GM12872 (cell line): Measurements from ENCODE around the gene LDLR.

Experiments used
- CTCF ChIP-seq: IDR thresholded peaks from 3 replicates; pipeline ENCODE4 v1.5.1; 2011; ENCODE audit warnings: low read depth, mild to moderate bottlenecking, low read length, moderate library complexity; ENCODE audit not compliant: insufficient read depth

Gene LDLR

GRCh38 chr19:11050323-11051114 lies 38.7 kb upstream of the LDLR start:
- no peak for TF ChIP-seq CTCF

GRCh38 chr19:11053817-11054195 lies 35.5 kb upstream of the LDLR start:
- TF ChIP-seq CTCF, result no peak

DNA sequence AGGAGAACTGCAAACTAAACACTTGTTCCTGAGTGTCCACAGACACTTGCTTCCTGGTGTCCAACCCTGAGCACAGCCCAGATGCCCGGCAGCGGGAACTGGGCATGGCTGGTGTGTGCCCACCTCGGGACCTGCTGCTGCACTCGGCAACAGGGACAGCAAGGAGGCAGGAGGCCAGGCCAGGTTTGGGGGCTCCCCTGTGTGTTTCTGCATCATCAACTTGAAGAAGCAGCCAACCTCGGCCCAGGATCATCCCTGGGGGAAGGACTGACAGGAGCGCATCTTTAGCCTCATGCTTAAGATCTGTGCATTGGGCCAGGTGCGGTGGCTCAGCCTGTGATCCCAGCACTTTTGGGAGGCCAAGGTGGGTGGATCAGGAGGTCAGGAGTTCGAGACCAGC lies 35.1 kb upstream of the LDLR start:
- no peak for TF ChIP-seq CTCF

DNA sequence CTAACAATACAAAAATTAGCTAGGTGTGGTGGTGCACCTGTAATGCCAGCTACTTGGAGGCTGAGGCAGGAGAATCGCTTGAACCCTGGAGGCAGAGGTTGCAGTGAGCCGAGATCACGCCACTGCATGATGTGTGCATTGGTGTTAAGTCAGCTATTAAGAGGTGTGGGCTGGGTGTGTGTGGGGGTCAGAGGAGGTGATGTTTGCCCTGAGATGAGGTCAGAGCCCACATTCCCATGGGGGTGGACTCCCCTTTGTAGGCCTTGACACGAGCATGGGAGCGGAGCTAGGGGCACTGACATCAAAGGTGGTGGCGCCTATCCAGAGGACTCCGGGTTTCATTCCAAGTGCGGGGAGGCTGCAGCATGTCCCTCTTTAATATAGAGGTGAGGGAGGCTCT lies 34.6 kb upstream of the LDLR start:
- TF ChIP-seq CTCF, result no peak

DNA sequence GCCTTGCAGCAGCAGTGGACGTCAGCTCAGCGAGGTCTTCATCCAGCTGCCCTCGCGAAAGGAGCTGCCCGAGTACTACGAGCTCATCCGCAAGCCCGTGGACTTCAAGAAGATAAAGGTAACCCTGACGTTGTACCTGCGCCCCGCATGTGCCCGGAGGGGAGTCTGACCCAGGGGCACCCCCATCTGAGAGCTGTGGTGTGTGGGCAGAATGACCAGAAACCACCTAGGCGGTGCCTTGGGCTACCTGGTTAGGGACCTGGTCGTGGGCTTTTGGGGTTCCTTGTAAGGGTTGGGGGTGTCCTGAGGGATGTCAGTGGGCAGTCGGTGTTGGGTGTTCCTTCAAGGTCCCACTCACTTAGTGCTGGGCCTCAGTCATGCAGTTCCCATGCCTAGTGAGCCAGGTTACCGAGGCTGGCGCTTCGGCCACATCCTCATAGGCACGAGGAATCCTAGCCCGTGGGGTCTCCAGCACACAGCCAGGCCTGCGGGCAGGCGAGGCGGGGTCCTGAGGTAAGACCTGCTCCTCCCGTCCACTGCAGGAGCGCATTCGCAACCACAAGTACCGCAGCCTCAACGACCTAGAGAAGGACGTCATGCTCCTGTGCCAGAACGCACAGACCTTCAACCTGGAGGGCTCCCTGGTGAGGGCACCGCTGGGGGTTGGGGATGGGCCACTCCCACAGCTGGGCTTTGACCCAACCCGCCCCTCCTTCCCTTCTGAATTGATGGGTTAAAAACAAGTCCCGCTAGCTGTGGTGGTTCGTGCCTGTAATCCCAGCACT lies 30.8 kb upstream of the LDLR start:
- no peak for TF ChIP-seq CTCF

GRCh38 chr19:11059511-11060358 lies 29.5 kb upstream of the LDLR start:
- TF ChIP-seq CTCF, result no peak

- TF ChIP-seq CTCF, result no peak
Measured at GRCh38 chr19:11061952-11062351, 27.3 kb upstream of the LDLR start.
